ENCODE measurements around the gene EIF4E1B. TPM values are rescaled to one million over a fixed set of nuclear protein-coding genes. Genes with fewer than 3 reads are reported as not detected.

EIF4E1B gene
- total and polyA plus RNA-seq, 2 donors (not counting 1 experiment from before 2014, with no cell fraction given), result not detected

DNA sequence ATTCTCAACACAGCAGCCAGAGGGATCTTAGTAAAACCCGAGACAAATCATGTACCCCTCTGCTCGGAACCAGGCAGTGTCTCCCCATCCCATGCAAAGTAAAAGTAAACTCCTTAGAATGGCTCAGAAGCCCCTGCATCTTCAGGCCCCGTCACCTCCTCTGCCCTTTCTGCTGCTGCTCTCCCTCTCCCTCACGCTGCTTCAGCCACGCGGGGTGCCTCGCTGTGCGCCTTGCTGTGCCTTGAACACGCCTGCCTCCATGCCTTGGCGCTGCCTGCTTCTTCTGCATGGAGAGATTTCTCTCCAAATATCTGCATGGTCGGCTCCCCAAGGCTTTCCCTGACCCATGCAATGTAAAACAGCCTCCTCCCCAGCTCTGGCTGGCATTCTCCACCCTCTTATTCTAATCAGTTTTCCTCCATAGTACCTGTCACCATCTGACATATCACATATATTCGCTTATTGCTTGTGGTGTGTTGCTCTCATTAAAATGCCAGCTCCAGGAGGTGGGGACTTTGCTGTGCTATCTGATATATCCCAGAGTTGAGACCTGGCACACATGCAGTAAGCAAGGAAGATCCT is 28.5 kb upstream of the EIF4E1B start:
- Histone ChIP-seq H3K4me2 (replicated peaks; ENCODE audit: low read depth, low read length, poor library complexity, severe bottlenecking) (no peak overlapping the region), H3K27me3 (replicated peaks in 1 of 4; ENCODE audit: control extremely low read depth in 1 of 4, control insufficient read depth in 3 of 4, insufficient read depth in 4 of 4, low read length in 3 of 4) (peaks cover 0 to 7% (median 0%) of the 10 kb centered on the region in 4 experiments), H3K4me3 (ENCODE audit: control extremely low read depth in 1 of 5, extremely low read depth in 1 of 5, insufficient read depth in 1 of 5, low read depth in 2 of 5, low read length in 4 of 5) (no peak overlapping the region), H3K4me1 (ENCODE audit: control insufficient read depth in 2 of 2, insufficient read depth in 2 of 2, low read length in 2 of 2) (peaks cover 0 to 4% of the 10 kb centered on the region in 2 donors), H3K9ac (ENCODE audit: low read length) (no peak overlapping the region), H3K79me2 (ENCODE audit: control insufficient read depth, insufficient read depth, low read length) (no peaks in the 10 kb centered on the region), H2AFZ (ENCODE audit: insufficient read depth, low read depth, low read length, poor library complexity, severe bottlenecking) (no peak overlapping the region), H3K9me3 (ENCODE audit: control extremely low read depth in 1 of 3, control insufficient read depth in 2 of 3, insufficient read depth in 1 of 3, low read length in 2 of 3) (peaks cover 0 to 2% (median 0%) of the 10 kb centered on the region in 3 donors), H3K27ac (ENCODE audit: low read length in 2 of 2) (no peak overlapping the region), H4K20me1 (ENCODE audit: control insufficient read depth, insufficient read depth, low read length, poor library complexity, severe bottlenecking) (no peaks in the 10 kb centered on the region), H3K36me3 (replicated peaks in 1 of 2; ENCODE audit: control extremely low read depth in 1 of 2, control insufficient read depth in 1 of 2, extremely low read depth in 1 of 2, insufficient read depth in 2 of 2, low read length in 1 of 2) (peaks cover 0 to 2% of the 10 kb centered on the region in 2 experiments)
- Mint-ChIP-seq H3K27me3 (no peaks in the 10 kb centered on the region), H3K4me1 (no peaks in the 10 kb centered on the region), H3K9me3 (ENCODE audit: insufficient read depth) (no peaks in the 10 kb centered on the region), H3K4me3 (no peak overlapping the region), H3K27ac (no peak overlapping the region)
- ChIA-PET POLR2A (no interaction called here), CTCF (interaction anchor here (0.9 kb wide), 1 partner anchor 28 kb away, joined by 3 read pairs; no protein-coding TSS in a partner anchor)
- ATAC-seq (ENCODE audit: low read depth) (no peak), DNase-seq (no peak)
- WGBS (ENCODE audit: insufficient coverage), result 90% methylated on average over 11 of the region's 12 CpGs
- intact Hi-C loops (cut with micrococcal nuclease), result no loop called here
- TF ChIP-seq, protein P1, sequence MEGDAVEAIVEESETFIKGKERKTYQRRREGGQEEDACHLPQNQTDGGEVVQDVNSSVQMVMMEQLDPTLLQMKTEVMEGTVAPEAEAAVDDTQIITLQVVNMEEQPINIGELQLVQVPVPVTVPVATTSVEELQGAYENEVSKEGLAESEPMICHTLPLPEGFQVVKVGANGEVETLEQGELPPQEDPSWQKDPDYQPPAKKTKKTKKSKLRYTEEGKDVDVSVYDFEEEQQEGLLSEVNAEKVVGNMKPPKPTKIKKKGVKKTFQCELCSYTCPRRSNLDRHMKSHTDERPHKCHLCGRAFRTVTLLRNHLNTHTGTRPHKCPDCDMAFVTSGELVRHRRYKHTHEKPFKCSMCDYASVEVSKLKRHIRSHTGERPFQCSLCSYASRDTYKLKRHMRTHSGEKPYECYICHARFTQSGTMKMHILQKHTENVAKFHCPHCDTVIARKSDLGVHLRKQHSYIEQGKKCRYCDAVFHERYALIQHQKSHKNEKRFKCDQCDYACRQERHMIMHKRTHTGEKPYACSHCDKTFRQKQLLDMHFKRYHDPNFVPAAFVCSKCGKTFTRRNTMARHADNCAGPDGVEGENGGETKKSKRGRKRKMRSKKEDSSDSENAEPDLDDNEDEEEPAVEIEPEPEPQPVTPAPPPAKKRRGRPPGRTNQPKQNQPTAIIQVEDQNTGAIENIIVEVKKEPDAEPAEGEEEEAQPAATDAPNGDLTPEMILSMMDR (IDR thresholded peaks at IDR 0.05), result no peak
- no peak for TF ChIP-seq EZH2 (IDR thresholded peaks at IDR 0.05; ENCODE audit: borderline replicate concordance, insufficient read depth, low read depth, low read length, poor library complexity, severe bottlenecking)

GRCh38 chr5:176603091-176603490 is 27.4 kb upstream of the EIF4E1B start:
- Histone ChIP-seq H3K27me3 (replicated peaks in 1 of 4; ENCODE audit: control extremely low read depth in 1 of 4, control insufficient read depth in 3 of 4, insufficient read depth in 4 of 4, low read length in 3 of 4) (no peaks in the 10 kb centered on the region), H3K27ac (ENCODE audit: low read length in 2 of 2) (no peak overlapping the region), H4K20me1 (ENCODE audit: control insufficient read depth, insufficient read depth, low read length, poor library complexity, severe bottlenecking) (no peaks in the 10 kb centered on the region), H3K9ac (ENCODE audit: low read length) (no peak overlapping the region), H3K4me1 (ENCODE audit: control insufficient read depth in 2 of 2, insufficient read depth in 2 of 2, low read length in 2 of 2) (no peaks in the 10 kb centered on the region), H3K79me2 (ENCODE audit: control insufficient read depth, insufficient read depth, low read length) (no peaks in the 10 kb centered on the region), H3K4me3 (ENCODE audit: control extremely low read depth in 1 of 5, extremely low read depth in 1 of 5, insufficient read depth in 1 of 5, low read depth in 2 of 5, low read length in 4 of 5) (no peak overlapping the region), H3K9me3 (ENCODE audit: control extremely low read depth in 1 of 3, control insufficient read depth in 2 of 3, insufficient read depth in 1 of 3, low read length in 2 of 3) (peaks cover 0 to 2% (median 0%) of the 10 kb centered on the region in 3 donors), H2AFZ (ENCODE audit: insufficient read depth, low read depth, low read length, poor library complexity, severe bottlenecking) (no peak overlapping the region), H3K4me2 (replicated peaks; ENCODE audit: low read depth, low read length, poor library complexity, severe bottlenecking) (no peak overlapping the region), H3K36me3 (replicated peaks in 1 of 2; ENCODE audit: control extremely low read depth in 1 of 2, control insufficient read depth in 1 of 2, extremely low read depth in 1 of 2, insufficient read depth in 2 of 2, low read length in 1 of 2) (peaks cover 0 to 2% of the 10 kb centered on the region in 2 experiments)
- H3K27ac Mint-ChIP-seq, result no peak overlapping the region
- ATAC-seq (ENCODE audit: low read depth) (no peak), DNase-seq (no peak)
- H3K4me3 Mint-ChIP-seq, result no peak overlapping the region
- TF ChIP-seq, protein P1 (IDR thresholded peaks at IDR 0.05), result no peak
- no peak for TF ChIP-seq EZH2 (IDR thresholded peaks at IDR 0.05; ENCODE audit: borderline replicate concordance, insufficient read depth, low read depth, low read length, poor library complexity, severe bottlenecking)
- ChIA-PET CTCF (interaction anchor here (0.9 kb wide), 1 partner anchor 29 kb away, joined by 3 read pairs; no protein-coding TSS in a partner anchor), POLR2A (no interaction called here)
- H3K27me3 Mint-ChIP-seq, result no peaks in the 10 kb centered on the region
- WGBS (ENCODE audit: insufficient coverage), result 46% methylated on average over 2 of the region's 2 CpGs
- peaks cover 2% of the 10 kb centered on the region for H3K4me1 Mint-ChIP-seq
- no peaks in the 10 kb centered on the region for H3K9me3 Mint-ChIP-seq (ENCODE audit: insufficient read depth)
- intact Hi-C loops (cut with micrococcal nuclease), result no loop called here
